Endothelial cell of umbilical vein (primary cell): ENCODE measurements around the gene DYNC1LI2. TPM values are rescaled to one million over a fixed set of nuclear protein-coding genes. Genes with fewer than 3 reads are reported as not detected.

Experiments used
- BruUV-seq: library from RNA; stranded (reverse); fragments of 400-500 nt; replicated peaks from 2 replicates; lab custom pipeline; 2021; lab: Mats Ljungman, UMichigan
- CTCF ChIA-PET: fragments of 300-600, 350-600 bp; sonication (Branson Sonifier 250); formaldehyde crosslinking; loops from one replicate; lab custom pipeline; 2021; ENCODE audit warnings: antibody characterized with exemption, inconsistent platforms; lab: Charles Lee
- POLR2A ChIA-PET: fragments of 300-600, 350-600 bp; sonication (Branson Sonifier 250); formaldehyde crosslinking; loops from one replicate; lab custom pipeline; 2021; ENCODE audit warnings: antibody characterized with exemption, inconsistent platforms; lab: Charles Lee
- DNase-seq: peaks from one replicate; pipeline ENCODE4 v3.0.0-alpha.2; 2011; ENCODE audit warnings: low read depth, low spot score
- FAIRE-seq: peaks from 2 replicates; lab custom pipeline; 2011; peaks lifted over from hg19 to GRCh38; lab: Jason Lieb, UNC
- H2AFZ ChIP-seq: 2 replicates; pipeline ENCODE4 v1.6.0; 2012; ENCODE audit warnings: low read depth, low read length, control low read depth, inconsistent platforms
- H3K27ac ChIP-seq: 2 replicates; pipeline ENCODE4 v1.5.1; 2011; ENCODE audit warnings: low read depth, mild to moderate bottlenecking, control low read depth, low read length, moderate library complexity; ENCODE audit not compliant: insufficient read depth
- H3K27me3 ChIP-seq, 2 experiments: 2 replicates each; pipeline versions ENCODE4 v1.6.0 to v1.6.1; 2011; ENCODE audit warnings: low read length in 2 of 2, mixed read lengths in 1 of 2; ENCODE audit not compliant: control insufficient read depth in 2 of 2, insufficient read depth in 2 of 2
- H3K36me3 ChIP-seq, 2 experiments: 2 replicates in 1 of 2; 3 replicates in 1 of 2; pipeline ENCODE4 v1.5.1; 2011; ENCODE audit warnings: low read length in 2 of 2, mild to moderate bottlenecking in 1 of 2, moderate library complexity in 1 of 2; ENCODE audit not compliant: control insufficient read depth in 2 of 2, insufficient read depth in 2 of 2; ENCODE audit errors: extremely low read depth in 1 of 2
- H3K4me1 ChIP-seq: 3 replicates; pipeline ENCODE4 v1.5.1; 2011; ENCODE audit warnings: mild to moderate bottlenecking, low read length; ENCODE audit not compliant: control insufficient read depth, insufficient read depth; ENCODE audit errors: extremely low read depth
- H3K4me2 ChIP-seq: 2 replicates; pipeline ENCODE4 v1.6.1; 2011; ENCODE audit warnings: low read length, control low read depth, mixed read lengths; ENCODE audit not compliant: insufficient read depth
- H3K4me3 ChIP-seq, 3 experiments: fragments of 200-600 bp in 1 of 3; sonication (generic), shearing (Covaris generic) in 1 of 3; replicated peaks in 1 of 3; 2 replicates each; pipeline ENCODE4 v1.5.1; 2011 to 2016; ENCODE audit warnings: control low read depth in 3 of 3, low read length in 3 of 3, mild to moderate bottlenecking in 2 of 3, inconsistent platforms in 1 of 3, low read depth in 1 of 3, moderate library complexity in 1 of 3; ENCODE audit not compliant: insufficient read depth in 1 of 3
- H3K79me2 ChIP-seq: 2 replicates; pipeline ENCODE4 v1.6.0; 2012; ENCODE audit warnings: low read length, inconsistent platforms; ENCODE audit not compliant: control insufficient read depth, insufficient read depth
- H3K9ac ChIP-seq: replicated peaks from 2 replicates; pipeline ENCODE3; 2011; ENCODE audit warnings: low read length, control low read depth; ENCODE audit not compliant: insufficient read depth; ENCODE audit errors: extremely low read depth
- H3K9me1 ChIP-seq: replicated peaks from 3 replicates; pipeline ENCODE4 v1.6.0; 2011; ENCODE audit warnings: mild to moderate bottlenecking, low read length; ENCODE audit not compliant: control insufficient read depth, insufficient read depth; ENCODE audit errors: extremely low read depth
- H3K9me3 ChIP-seq: replicated peaks from 2 replicates; pipeline ENCODE4 v1.5.1; 2012; ENCODE audit warnings: low read length, inconsistent platforms; ENCODE audit not compliant: control insufficient read depth, insufficient read depth
- H4K20me1 ChIP-seq: replicated peaks from 2 replicates; pipeline ENCODE3; 2011; ENCODE audit warnings: mild to moderate bottlenecking, low read length; ENCODE audit not compliant: control insufficient read depth, insufficient read depth; ENCODE audit errors: extremely low read depth
- CTCF ChIP-seq, 2 donors: IDR thresholded peaks; 1 replicate in 1 of 2; 2 replicates in 1 of 2; pipeline ENCODE4 v1.5.1; 2011; ENCODE audit warnings: low read length in 2 of 2, mild to moderate bottlenecking in 2 of 2, moderate library complexity in 2 of 2, control low read depth in 1 of 2, inconsistent platforms in 1 of 2, low read depth in 1 of 2; ENCODE audit not compliant: insufficient read depth in 1 of 2; ENCODE audit errors: extremely low read depth in 1 of 2
- FOS ChIP-seq: IDR thresholded peaks from 2 replicates; pipeline ENCODE4 v1.6.1; 2011; ENCODE audit warnings: mild to moderate bottlenecking, low read length, moderate library complexity, borderline replicate concordance; ENCODE audit not compliant: insufficient read depth
- GATA2 ChIP-seq: IDR thresholded peaks from 2 replicates; pipeline ENCODE4 v1.7.0; 2011; ENCODE audit warnings: low read depth, mild to moderate bottlenecking, moderate library complexity, mixed read lengths, low read length; ENCODE audit not compliant: insufficient read length, insufficient read depth
- JUN ChIP-seq: IDR thresholded peaks from 2 replicates; pipeline ENCODE4 v1.6.1; 2011; ENCODE audit warnings: borderline replicate concordance, low read depth; ENCODE audit not compliant: insufficient read length, insufficient read depth
- MYC ChIP-seq: IDR thresholded peaks from one replicate; pipeline ENCODE4 v1.6.1; 2011; ENCODE audit warnings: mild to moderate bottlenecking, low read depth, low read length
- POLR2AphosphoS5 ChIP-seq: IDR thresholded peaks from 2 replicates; pipeline ENCODE4 v1.6.1; 2012; ENCODE audit warnings: low read depth, mild to moderate bottlenecking, control low read depth, low read length, moderate library complexity; ENCODE audit not compliant: insufficient read depth
- dilution Hi-C: fragments of 300-500 bp; cut with MboI; formaldehyde crosslinking; loops from one replicate; pipeline ENCODE4 v1.15.0; 2019; ENCODE audit warnings: low sequenced_read_pairs; ENCODE audit not compliant: extremely low pct_ligation_motif_present
- intact Hi-C: fragments of 100-400 bp; cut with micrococcal nuclease; formaldehyde crosslinking; loops from one replicate; pipeline ENCODE4 v1.10.0; 2022
- polyA plus RNA-seq, 4 experiments: library from polyadenylated mRNA; depleted of rRNA in 3 of 4; stranded (reverse) in 3 of 4; unstranded in 1 of 4; fragments of >200 nt; gene quantifications; 2 replicates each; pipeline versions ENCODE4 v1.2.1 to v1.2.3, GENCODE V29; 2011 to 2012; ENCODE audit warnings: missing spikeins in 1 of 4
- total RNA-seq: library from RNA; stranded (reverse); gene quantifications from 2 replicates; pipeline ENCODE4 v1.2.3, GENCODE V29; 2021

DYNC1LI2 gene
- total and polyA plus RNA-seq, 2 donors (not counting 3 experiments of a cell fraction or from before 2014, with no cell fraction given): 110 to 159 TPM

GRCh38 chr16:66699898-66700297 lies 51.5 kb downstream of the DYNC1LI2 start:
- TF ChIP-seq GATA2: no peak
- no peak for TF ChIP-seq FOS
- Histone ChIP-seq H3K9me3 (no peaks in the 10 kb centered on the region), H3K4me2 (no peak overlapping the region), H3K9ac (no peak overlapping the region), H3K4me3 (no peak overlapping the region), H2AFZ (no peak overlapping the region), H4K20me1 (no peaks in the 10 kb centered on the region), H3K27me3 (peaks cover 4 to 6% of the 10 kb centered on the region in 2 experiments), H3K9me1 (no peaks in the 10 kb centered on the region), H3K27ac (no peak overlapping the region), H3K79me2 (no peaks in the 10 kb centered on the region), H3K4me1 (peaks cover 8% of the 10 kb centered on the region), H3K36me3 (no peaks in the 10 kb centered on the region)
- ChIA-PET POLR2A (no interaction called here), CTCF (no interaction called here)
- intact Hi-C loops: no loop called here
- BruUV-seq: no TSS peak
- FAIRE-seq (no peak), DNase-seq (no peak)
- dilution Hi-C loops: no loop called here

GRCh38 chr16:66698046-66698445 lies 53.4 kb downstream of the DYNC1LI2 start:
- Histone ChIP-seq H3K27ac (no peak overlapping the region), H2AFZ (no peak overlapping the region), H3K4me2 (no peak overlapping the region), H3K36me3 (no peaks in the 10 kb centered on the region), H3K9ac (no peak overlapping the region), H4K20me1 (no peaks in the 10 kb centered on the region), H3K4me3 (no peak overlapping the region), H3K27me3 (peaks cover 2% of the 10 kb centered on the region in 2 experiments), H3K79me2 (no peaks in the 10 kb centered on the region), H3K9me3 (no peaks in the 10 kb centered on the region), H3K4me1 (peaks cover 8% of the 10 kb centered on the region), H3K9me1 (no peaks in the 10 kb centered on the region)
- TF ChIP-seq POLR2AphosphoS5 (no peak), MYC (no peak), GATA2 (no peak), FOS (no peak), JUN (no peak), CTCF (IDR thresholded peaks at IDR 0.05; ENCODE audit: extremely low read depth in 1 of 2, insufficient read depth in 1 of 2, low read depth in 1 of 2, low read length in 2 of 2) (no peak)
- POLR2A ChIA-PET: no interaction called here
- no TSS peak for BruUV-seq
- no peak for FAIRE-seq
- intact Hi-C loops: no loop called here
- DNase-seq: no peak
- dilution Hi-C loops: no loop called here
- CTCF ChIA-PET: interaction anchor here (0.8 to 7.8 kb wide), 6 partner anchors 36 to 170 kb away, joined by 3 to 49 read pairs (median 3); no protein-coding TSS in a partner anchor
